Activated CD8-positive, alpha-beta memory T cell treated with anti-CD3 and anti-CD28 coated beads, Interleukin-2, amount 50 U/mL, for 24 hours (primary cell): Measurements from ENCODE around the gene NRG2.

Experiments
- DNase-seq: peaks from one replicate; pipeline ENCODE4 v3.0.0-alpha.2; 2020; ENCODE audit errors: extremely low read depth

NRG2 gene

DNA sequence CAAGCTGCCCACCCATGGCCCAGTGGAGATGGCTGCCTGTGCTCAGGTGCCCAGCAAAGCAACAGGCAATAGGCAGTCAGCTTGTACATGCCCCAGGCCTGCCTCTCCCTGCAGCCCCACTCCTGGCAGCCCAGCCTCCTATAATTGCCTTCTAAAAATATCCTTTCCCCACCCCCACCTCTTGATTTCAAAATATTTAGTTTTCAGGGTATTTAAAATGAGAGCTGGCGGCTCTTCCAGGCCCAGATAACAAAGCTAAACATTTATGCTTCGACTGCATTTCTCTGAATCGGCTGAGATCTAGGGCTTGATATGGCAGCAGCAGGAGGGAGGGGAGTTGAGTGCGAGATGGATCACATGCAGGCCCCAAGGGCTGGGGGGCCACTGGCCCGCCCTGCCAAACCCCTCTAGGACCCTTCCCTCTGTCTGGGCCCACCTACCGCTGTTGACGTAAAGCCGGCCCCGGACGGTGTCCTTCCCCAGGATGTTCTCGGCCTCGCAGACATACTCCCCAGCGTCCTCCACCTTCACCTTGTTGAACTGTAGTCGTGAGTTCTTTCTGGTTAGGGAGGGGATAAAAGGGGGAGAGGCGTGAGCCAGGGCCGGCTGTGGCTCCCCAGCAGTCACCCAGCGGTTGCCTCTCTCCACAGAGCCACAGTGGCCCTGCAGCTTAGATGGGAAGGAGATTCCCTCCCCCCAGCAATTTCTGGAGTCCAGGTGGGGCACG lies 162.5 kb downstream of the NRG2 start:
- no peak for DNase-seq

DNA sequence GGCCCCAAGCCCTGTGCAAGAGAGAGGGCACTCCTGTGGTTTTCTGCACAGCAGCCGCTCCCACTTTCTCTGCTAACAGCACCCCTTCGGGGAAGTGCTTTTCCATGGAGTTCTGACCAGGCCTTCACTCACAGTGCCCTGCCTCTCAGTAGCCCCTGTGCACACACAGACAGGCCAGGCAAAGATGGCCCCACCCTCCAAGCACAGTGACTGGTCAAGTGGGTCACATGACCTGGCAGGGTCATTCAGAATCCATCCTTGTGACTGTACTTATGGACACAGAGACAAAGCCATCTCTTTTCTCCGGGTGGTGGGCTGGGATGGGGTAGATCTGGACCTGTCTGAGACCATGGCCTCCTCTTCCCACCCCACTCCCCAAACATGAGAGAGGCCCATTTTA lies 165.0 kb downstream of the NRG2 start:
- no peak for DNase-seq

DNA sequence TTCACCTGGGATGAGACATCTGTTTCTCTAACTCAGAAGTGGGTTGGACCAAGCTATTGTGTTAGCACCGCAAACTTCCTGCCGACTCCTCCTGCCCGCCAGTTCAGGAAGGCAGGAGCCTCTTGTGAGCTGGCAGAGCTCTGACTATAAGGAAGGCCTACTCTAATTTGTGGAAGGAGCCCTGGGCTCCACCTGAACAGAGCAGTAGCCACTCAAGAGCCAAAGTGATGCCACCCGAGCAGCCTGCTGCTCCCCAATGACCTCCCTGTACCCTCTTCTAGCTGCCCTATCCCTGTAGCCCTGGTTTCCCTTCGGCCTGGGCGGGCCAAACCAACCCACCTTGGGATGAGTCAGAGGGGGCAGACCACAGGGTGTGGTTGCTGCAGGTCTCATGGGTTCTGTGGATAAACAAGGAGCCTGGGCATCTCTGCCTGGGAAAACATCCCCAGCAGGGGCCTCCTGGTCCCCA lies 165.9 kb downstream of the NRG2 start:
- DNase-seq, result no peak

- DNase-seq, result no peak
Observed at GRCh38 chr5:139875957-139876356, 167.1 kb downstream of the NRG2 start.

GRCh38 chr5:139872851-139873794 lies 170.0 kb downstream of the NRG2 start:
- no peak for DNase-seq

GRCh38 chr5:139872052-139872766 lies 170.9 kb downstream of the NRG2 start:
- DNase-seq, result no peak

DNA sequence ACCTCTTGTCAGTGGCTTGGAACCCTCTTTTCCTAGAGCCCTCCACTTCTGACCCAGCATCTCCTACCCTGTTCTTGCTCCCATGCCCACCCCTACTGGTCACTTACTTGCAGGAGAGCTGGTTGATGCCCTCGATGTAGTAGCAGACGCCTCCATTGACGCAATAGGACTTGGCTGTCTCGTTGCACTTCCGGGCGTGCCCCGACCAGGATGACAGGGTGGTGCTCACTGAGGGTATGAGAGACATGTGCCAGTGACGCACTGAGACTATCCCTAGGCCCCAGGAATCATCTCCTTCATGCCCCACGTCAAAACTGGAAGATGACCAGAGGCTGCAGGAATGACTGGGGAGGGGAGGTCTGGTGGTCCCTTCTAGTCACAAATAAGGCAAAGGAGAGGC lies 171.5 kb downstream of the NRG2 start:
- no peak for DNase-seq

DNA sequence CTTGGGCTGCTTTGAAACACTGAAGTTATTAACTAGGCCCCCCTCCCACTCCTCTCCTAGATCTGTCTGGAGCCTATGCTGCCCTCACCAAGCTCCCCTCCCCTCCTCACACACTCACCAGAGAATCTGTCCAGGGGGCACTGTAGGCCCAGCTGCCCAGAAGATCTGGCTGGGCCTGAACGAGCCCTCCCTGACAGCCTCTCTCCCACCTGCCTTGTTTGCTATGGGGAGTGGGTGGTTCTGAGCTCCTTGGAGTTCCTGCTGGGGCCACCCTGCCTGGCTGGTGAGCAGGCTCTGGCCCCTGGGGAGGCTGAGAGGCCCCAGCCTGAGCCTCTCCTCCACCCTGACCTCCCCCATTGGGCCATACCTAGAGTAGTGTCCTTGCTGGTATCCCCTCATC lies 172.4 kb downstream of the NRG2 start:
- no peak for DNase-seq

DNA sequence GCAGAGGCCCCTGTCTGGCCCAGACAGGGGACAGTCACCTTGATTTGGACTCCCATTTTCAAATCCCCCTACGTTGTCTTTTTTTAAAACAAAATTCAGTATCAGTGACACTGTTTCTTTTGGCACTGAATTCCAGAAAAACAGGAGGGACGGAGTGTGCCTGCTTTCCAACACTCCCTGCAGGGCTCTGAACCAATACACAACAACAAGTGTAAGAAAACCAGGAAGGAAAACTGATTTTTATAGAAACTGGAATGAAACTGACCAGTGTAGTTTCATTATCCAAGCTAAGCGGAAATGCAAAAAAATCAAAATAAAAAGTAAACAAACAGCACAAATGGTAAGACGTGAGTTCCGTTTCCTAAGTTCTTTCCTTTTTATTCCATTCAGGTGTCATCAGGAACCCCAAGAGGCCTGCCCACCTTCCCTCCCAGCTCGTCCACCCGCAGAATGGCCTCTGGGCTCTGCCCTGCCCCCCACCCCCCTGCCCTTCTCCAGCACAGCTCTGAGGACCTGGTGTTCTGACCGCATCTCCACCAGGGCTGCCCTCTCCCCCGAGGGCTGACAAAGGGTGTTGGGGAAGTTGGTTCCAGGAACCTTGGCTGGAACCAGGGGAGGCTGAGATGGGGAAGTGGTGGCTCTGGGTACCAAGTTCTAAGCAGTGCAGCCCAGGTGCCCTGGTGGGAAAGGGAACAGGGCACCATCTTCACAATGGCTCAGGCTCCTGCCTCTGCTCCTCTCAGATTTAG lies 173.9 kb downstream of the NRG2 start:
- DNase-seq, result no peak

- DNase-seq, result no peak
Observed at GRCh38 chr5:139867581-139867980, 175.5 kb downstream of the NRG2 start.

DNA sequence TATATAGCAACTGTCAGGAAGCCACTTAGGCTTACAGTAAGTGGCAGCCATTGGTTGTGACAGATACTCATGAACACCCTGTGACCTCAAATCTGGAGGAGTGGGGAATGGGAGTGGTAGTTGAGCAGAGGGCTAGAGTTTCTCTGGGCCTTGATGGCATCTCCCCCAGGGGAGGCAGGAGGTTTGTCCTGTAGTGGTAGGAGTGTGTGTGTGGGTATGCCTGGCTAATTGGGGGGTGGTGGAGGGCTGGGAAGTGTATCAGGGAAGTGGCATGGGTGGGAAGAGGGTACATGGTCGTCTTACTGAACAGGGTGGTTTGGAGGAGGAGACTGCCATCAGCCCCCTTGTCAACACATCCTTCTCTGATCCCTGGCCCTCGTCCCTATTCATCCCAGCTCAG lies 176.0 kb downstream of the NRG2 start:
- no peak for DNase-seq

DNA sequence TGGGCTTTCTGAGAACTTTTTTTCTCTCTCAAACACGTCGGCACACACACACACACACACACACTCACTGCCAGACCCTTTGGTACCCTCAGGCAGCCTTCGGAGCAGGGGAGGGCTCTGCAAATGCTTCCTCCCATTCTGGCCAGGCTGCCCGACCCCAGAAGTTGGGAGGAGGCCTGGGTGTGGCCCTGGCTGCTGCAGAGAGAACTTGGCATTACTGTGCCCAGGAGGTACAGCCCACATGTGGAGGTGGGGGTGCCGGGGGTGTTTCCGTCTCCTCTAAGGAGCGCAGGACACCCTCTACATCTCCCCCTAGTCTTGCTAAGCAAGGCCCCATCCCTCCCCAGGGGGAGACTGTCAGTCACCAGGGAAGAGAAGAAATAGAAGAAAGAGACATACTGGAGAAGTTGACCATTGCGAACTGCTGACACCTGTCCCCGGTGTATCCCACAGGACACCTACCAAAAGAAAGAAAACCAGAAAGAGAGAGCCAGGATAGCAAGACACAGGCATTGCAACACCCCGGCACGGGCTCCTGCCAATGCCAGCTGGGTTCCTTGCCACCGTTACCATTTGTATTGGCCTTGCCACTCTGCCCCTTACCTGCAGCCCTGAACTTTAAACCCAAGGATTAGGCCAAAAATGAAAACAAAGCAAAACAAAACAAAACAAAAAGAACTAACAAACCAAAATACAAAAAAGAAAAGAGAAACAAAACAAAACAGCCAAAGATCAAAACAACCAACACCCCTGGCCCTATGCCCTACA lies 178.2 kb downstream of the NRG2 start:
- DNase-seq, result no peak

DNA sequence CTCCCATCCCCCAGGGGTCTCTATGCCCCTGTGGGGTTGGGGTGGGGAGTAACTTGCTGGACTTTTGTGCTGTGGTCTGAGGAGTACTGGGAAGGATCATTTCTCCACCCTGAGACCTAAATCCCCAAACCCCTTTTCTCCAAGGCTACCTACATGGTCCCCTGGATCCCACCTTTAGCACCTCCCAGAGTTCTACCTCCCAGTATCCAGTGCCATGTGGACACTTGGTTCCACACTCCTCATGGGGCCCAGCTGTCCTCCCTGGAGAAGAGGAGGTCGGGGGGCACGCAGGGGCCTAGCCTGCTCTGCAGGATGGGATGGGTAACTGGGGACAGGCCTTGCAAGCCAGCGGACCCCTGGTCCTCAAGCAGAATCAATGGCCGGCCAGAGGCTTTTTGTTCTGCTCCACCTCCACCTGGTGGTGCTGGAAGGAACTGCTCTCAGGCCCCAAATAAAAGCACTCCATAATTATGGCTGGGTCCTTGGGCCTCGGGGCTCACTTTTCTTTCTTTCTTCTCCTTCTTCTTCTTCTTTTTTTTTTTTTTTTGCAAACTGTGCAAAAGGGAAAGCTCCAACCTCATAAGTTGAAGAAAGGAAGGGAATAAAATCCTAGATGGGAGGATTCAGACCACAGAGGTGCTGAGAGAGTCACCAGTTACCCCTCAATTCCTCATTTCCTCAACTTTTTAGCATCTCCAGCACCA lies 179.1 kb downstream of the NRG2 start:
- peak; percentile 27 for DNase-seq

DNA sequence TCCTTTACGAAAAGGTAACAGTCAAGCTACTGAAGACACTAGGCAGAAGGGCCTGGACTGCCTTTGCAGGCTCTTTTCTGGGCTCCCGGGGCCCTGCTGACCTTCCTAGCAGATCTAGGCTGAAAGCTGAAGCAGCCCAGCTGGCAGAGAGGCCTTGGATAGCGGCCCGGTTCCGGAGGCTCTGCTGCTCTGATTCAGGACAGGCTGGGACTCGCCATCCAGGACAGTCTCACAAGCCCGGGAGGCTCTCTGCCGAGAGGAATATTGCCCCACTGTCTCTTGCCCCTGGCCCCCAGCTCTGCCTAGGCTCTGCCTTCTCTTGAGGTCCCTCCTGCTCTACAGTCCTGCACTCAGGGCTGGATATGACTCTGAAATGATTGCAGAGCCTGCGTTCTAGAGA lies 179.7 kb downstream of the NRG2 start:
- DNase-seq, result no peak

DNA sequence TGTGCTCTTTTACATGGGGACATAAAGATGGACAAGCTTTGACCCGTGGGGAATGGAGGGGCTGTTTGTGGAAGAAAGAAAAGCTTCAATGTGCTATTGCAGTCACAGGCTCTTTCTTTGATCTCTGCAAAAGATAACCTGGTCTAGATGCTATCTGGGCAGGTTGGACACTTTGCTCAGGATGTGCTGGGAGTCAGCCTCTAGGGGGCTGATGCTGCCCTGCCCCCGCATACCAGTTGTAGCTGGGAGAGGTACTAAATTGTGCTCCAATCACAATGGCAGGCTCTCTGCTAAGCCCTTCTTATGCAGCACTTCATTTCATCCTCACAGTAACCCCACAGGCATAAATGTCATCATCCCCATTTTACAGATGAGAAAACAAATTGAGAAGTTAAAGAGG lies 180.3 kb downstream of the NRG2 start:
- DNase-seq, result no peak

DNA sequence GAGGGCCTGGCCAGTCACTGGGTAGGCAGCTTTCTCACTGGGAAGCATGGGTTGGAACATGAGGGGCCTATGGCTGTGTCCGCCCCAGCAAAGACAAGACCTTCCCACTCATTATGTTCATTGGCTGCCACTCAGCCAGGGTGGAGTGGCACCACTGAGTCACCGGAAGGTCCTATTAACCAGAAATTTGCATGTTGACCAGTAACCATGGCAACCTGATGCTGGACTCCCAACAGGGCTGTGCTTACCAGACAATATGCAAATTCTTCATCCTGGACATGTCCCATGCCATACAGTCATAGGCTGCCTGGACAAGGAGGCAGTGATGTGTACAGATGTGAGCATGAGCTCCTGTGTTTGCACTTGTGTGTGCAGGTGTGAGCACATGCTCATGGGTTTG lies 180.8 kb downstream of the NRG2 start:
- DNase-seq, result no peak

- no peak for DNase-seq
Observed at GRCh38 chr5:139861889-139862207, 181.3 kb downstream of the NRG2 start.

- DNase-seq, result no peak
Observed at GRCh38 chr5:139861021-139861888, 181.8 kb downstream of the NRG2 start.

DNA sequence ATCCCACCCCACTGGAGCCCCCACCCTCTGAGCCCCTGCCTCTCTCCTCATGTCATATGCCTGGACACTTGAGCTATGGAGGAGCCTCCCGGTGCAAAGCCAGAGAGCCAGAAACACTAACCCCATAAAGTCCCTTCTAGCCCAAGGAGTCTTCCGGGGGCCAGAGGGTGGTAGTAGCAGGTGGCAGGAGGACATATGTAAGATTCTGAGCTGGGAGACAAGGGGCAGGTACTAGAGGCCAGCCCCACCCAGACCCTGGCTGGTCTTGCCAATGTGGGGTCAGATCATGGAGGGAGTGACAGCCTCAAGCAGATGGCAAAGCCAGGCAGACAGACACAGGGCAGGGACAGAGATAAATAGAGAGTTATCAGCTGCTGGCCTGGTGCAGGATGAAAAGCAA lies 184.1 kb downstream of the NRG2 start:
- no peak for DNase-seq
